T-helper 1 cell treated with Interleukin-12 subunit alpha and Interleukin-12 subunit beta and Interleukin-4 antibody, amounts not matched to agents 30 μg/mL and 1 μg/mL, for 36 hours (primary cell): ENCODE results near the gene WNT3A.
"Not testable (repeated sequence)": the region's sequence is repeated elsewhere in the genome, so short reads cannot be mapped to it uniquely, and the experiment has no call there.

Experiments
- H3K27ac Mint-ChIP-seq: one replicate; pipeline ENCODE4 v1.8.0; 2021; ENCODE audit warnings: mild to moderate bottlenecking, mixed read lengths
- H3K27me3 Mint-ChIP-seq: one replicate; pipeline ENCODE4 v1.8.0; 2021; ENCODE audit warnings: low read depth, mixed read lengths
- H3K36me3 Mint-ChIP-seq: one replicate; pipeline ENCODE4 v1.8.0; 2021; ENCODE audit warnings: low read depth, mixed read lengths
- H3K4me1 Mint-ChIP-seq: one replicate; pipeline ENCODE4 v1.8.0; 2021; ENCODE audit warnings: low read depth, mixed read lengths
- H3K4me3 Mint-ChIP-seq: one replicate; pipeline ENCODE4 v1.8.0; 2021; ENCODE audit warnings: mild to moderate bottlenecking, moderate library complexity, mixed read lengths
- H3K9me3 Mint-ChIP-seq: one replicate; pipeline ENCODE4 v1.8.0; 2021; ENCODE audit warnings: mixed read lengths

The WNT3A gene, protein sequence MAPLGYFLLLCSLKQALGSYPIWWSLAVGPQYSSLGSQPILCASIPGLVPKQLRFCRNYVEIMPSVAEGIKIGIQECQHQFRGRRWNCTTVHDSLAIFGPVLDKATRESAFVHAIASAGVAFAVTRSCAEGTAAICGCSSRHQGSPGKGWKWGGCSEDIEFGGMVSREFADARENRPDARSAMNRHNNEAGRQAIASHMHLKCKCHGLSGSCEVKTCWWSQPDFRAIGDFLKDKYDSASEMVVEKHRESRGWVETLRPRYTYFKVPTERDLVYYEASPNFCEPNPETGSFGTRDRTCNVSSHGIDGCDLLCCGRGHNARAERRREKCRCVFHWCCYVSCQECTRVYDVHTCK

GRCh38 chr1:228006786-228007048 is at the start of gene WNT3A:
Gene WNT3A (plus strand): TSS chr1:228006998. CDS start chr1:228007129, 131 bp downstream.
- no peaks in the 10 kb centered on the region for H3K36me3 Mint-ChIP-seq
- no peaks in the 10 kb centered on the region for H3K9me3 Mint-ChIP-seq
- H3K4me1 Mint-ChIP-seq = peaks cover 9% of the 10 kb centered on the region
- no peak within 1 kb of the TSS for H3K27ac Mint-ChIP-seq
- peaks cover 67% of the 10 kb centered on the region for H3K27me3 Mint-ChIP-seq
- H3K4me3 Mint-ChIP-seq = no peak within 1 kb of the TSS

GRCh38 chr1:227958617-227959324 is 48.0 kb upstream of the WNT3A start:
- Mint-ChIP-seq H3K4me1 (peaks cover 5% of the 10 kb centered on the region), H3K36me3 (no peaks in the 10 kb centered on the region), H3K27me3 (peaks cover 40% of the 10 kb centered on the region), H3K9me3 (no peaks in the 10 kb centered on the region), H3K4me3 (no peak overlapping the region), H3K27ac (no peak overlapping the region)

- Mint-ChIP-seq H3K4me3 (no peak overlapping the region), H3K27ac (no peak overlapping the region), H3K4me1 (peaks cover 5% of the 10 kb centered on the region), H3K9me3 (no peaks in the 10 kb centered on the region), H3K27me3 (peaks cover 34% of the 10 kb centered on the region), H3K36me3 (no peaks in the 10 kb centered on the region)
Observed at GRCh38 chr1:227959325-227959860, 47.4 kb upstream of the WNT3A start.

DNA sequence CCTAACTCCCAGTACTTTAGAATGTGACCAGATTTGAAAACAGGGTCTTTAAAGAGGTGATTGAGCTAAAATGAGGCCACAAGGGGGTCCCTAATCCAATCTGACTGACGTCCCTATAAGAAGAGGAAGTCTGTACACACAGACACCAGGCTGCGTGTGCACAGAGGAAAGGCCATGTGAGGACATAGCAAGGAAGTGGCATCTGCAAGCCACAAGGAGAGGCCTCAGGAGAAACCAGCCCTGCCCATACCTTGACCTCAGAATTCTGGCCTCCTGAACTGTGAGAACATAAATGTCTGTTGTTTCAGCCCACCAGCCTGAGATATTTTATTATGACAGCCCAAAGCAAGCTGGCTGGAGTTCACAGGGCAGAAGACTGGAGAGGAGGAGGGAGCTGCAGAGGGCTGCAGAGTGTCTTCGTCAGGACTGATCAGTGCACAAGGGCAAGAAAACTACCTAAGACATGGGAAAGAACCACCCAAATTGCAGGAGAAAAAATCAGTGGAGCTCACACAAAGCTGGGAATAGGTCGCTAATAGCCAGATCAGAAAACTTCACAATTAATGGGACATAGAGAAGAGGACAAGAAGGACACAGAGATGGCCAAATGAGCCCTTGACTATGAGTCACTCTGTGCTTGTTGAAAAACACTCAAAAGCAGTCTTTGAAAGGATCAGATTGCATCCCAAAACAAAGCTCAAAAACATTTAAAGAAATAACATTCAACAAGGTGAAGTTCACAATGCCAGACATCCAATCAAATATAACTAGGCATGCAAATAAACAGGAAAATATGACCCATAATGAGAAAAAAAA is 44.9 kb upstream of the WNT3A start:
- H3K27ac Mint-ChIP-seq = no peak overlapping the region
- H3K4me3 Mint-ChIP-seq = no peak overlapping the region
- peaks cover 19% of the 10 kb centered on the region for H3K27me3 Mint-ChIP-seq
- no peaks in the 10 kb centered on the region for H3K9me3 Mint-ChIP-seq
- peaks cover 5% of the 10 kb centered on the region for H3K4me1 Mint-ChIP-seq
- H3K36me3 Mint-ChIP-seq = no peaks in the 10 kb centered on the region

DNA sequence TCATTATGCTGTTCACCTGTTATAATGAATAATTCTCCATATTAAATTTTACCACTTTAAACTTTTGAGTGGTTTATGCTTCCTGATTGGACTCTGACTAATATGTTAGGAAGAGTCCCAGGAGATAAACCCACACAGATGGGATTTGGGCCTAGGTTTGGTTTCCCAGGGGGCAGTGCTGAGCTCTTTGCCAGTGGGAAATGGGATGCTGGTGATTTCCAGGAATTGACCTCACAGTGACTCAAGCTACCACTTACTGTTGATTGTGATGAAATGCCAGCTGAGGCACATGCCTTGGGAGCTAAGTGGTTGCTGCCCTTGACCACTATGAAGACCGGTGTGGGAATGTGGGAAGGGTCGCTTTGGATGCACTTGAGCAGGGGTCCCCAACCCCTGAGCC is 40.1 kb upstream of the WNT3A start:
- not testable (repeated sequence) for H3K36me3 Mint-ChIP-seq, H3K27me3 Mint-ChIP-seq, H3K9me3 Mint-ChIP-seq, H3K4me1 Mint-ChIP-seq, H3K4me3 Mint-ChIP-seq, H3K27ac Mint-ChIP-seq

- H3K27me3 Mint-ChIP-seq, H3K27ac Mint-ChIP-seq, H3K4me3 Mint-ChIP-seq: not testable (repeated sequence)
Observed at GRCh38 chr1:227967815-227968214, 39.0 kb upstream of the WNT3A start.

DNA sequence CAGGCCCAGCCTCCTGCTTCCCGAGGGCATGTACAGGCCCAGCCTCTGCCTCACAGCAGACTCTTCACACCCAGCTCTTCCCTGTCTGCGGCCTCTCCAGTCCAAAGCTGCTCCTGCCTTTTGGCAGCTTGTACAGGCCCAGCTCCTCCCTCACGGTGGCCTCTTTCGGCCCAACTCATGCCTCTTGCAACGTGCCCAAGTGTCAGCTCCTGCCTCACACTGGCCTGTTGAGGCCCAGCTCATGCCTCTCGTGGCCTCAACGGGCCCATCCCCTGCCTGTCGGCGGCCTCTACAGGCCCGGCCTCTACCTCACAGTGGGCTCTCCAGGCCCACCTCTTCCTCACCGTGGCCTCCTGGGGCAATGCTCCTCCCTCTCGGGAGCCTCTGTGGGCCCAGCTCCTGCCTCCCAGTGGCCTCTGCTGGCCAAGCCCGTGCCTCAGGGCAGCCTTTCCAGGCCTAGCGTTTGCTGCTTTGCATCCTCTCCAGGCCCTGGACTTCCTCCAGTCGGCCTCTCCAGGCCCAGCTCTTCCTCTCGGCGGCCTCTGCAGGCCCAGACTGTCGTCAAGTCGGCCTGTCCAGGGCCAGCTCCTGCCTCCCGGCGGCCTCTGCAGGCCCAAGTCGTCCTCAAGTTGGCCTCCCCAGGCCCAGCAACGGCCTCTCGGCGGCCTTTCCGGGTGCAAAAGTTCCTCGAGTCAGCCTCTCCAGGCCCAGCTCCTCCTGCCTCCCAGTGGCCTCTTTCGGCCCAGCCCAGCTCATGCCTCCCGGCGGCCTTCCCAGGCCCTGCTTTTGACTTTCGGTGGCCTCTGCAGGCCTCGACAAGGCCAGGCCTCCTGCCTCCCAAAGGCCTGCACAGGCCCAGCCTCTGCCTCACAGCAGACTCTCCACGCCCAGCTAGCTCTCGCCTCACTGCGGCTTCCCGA is 36.5 kb upstream of the WNT3A start:
- not testable (repeated sequence) for H3K27ac Mint-ChIP-seq, H3K36me3 Mint-ChIP-seq, H3K4me1 Mint-ChIP-seq, H3K9me3 Mint-ChIP-seq, H3K4me3 Mint-ChIP-seq, H3K27me3 Mint-ChIP-seq

More at GRCh38 chr1:227967815-227968214, 39.0 kb upstream of the WNT3A start:
- H3K36me3 Mint-ChIP-seq, H3K9me3 Mint-ChIP-seq, H3K4me1 Mint-ChIP-seq: not testable (repeated sequence)

DNA sequence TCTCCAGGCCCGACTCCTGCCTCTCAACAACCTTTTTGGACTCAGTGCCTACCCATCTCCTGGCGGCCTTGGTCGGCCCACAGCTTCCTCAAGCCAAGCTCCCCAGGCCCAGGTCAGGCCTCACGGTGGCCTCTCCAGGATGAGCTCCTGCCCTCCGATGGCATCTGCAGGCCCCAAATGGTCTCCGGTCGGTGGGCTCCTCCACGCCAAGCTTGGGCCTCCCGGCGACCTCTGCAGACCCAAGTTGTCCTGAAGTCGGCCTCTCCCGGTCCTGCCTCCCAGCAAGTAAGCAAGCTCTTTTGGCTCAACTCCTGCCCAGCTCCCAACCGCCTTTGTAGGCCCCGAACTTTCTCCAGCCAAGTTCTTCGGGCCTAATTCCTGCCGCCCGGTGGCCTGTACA is 35.6 kb upstream of the WNT3A start:
- H3K4me3 Mint-ChIP-seq, H3K27ac Mint-ChIP-seq, H3K36me3 Mint-ChIP-seq, H3K9me3 Mint-ChIP-seq, H3K27me3 Mint-ChIP-seq, H3K4me1 Mint-ChIP-seq: not testable (repeated sequence)

- H3K4me3 Mint-ChIP-seq, H3K9me3 Mint-ChIP-seq, H3K36me3 Mint-ChIP-seq, H3K27ac Mint-ChIP-seq, H3K4me1 Mint-ChIP-seq, H3K27me3 Mint-ChIP-seq: not testable (repeated sequence)
Observed at GRCh38 chr1:227971643-227972282, 35.0 kb upstream of the WNT3A start.

DNA sequence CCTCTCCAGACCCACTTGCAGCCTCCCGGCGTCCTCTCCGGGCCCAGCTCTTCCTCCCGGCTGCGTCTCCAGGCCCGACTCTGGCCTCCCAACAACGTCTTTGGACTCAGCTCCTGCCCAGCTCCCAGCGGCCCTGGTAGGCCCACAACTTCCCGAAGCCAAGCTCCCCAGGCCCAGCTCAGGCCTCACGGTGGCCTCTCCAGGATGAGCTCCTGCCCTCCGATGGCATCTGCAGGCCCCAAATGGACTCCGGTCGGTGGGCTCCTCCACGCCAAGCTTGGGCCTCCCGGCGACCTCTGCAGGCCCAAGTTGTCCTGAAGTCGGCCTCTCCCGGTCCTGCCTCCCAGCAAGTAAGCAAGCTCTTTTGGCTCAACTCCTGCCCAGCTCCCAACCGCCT is 34.5 kb upstream of the WNT3A start:
- H3K4me1 Mint-ChIP-seq, H3K27me3 Mint-ChIP-seq, H3K27ac Mint-ChIP-seq, H3K4me3 Mint-ChIP-seq, H3K9me3 Mint-ChIP-seq, H3K36me3 Mint-ChIP-seq: not testable (repeated sequence)

GRCh38 chr1:227972843-227973374 is 33.9 kb upstream of the WNT3A start:
- not testable (repeated sequence) for H3K9me3 Mint-ChIP-seq, H3K4me1 Mint-ChIP-seq, H3K27ac Mint-ChIP-seq, H3K36me3 Mint-ChIP-seq, H3K4me3 Mint-ChIP-seq, H3K27me3 Mint-ChIP-seq

GRCh38 chr1:227973724-227974288 is 33.0 kb upstream of the WNT3A start:
- H3K27me3 Mint-ChIP-seq, H3K4me3 Mint-ChIP-seq, H3K9me3 Mint-ChIP-seq, H3K36me3 Mint-ChIP-seq, H3K4me1 Mint-ChIP-seq, H3K27ac Mint-ChIP-seq: not testable (repeated sequence)

DNA sequence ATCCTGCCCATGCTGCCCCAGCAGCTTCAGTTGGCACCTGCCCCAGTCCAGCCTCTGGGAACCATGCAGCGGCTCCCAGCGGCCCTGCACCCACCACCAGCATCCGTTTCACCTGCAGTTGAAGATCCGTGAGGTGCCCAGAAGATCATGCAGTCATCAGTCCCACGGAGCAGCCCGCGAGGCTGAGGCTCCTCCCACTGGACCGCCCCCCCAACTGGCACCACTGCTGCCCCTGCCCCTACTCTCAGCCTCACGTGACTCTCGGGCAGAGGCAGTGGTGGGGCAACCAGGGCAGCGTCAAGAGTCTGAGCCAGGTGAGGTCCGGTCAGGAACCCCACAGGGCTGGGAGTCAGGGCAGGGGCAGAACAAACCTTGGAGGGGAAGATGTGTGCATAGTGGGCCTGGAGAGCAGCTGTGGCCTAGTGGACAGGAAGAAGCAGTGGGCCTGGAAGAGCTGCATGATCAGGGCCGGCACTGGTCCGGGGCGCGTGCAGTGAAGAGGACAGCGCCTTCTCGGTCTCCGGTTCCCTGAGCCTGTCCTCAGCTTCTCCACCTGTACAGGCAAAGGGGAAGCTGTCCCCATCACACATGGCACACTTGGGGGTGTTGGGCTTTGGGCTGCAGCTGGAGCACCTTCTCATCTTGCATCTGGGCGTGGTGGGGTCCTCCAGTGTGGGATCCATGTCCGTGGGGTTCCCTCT is 31.1 kb upstream of the WNT3A start:
- H3K4me1 Mint-ChIP-seq, H3K27me3 Mint-ChIP-seq, H3K36me3 Mint-ChIP-seq, H3K9me3 Mint-ChIP-seq, H3K4me3 Mint-ChIP-seq, H3K27ac Mint-ChIP-seq: not testable (repeated sequence)
